ENCODE results near the gene LAD1.

LAD1 gene

GRCh38 chr1:201360901-201361651, 38.0 kb downstream of the LAD1 start:
- DNase-seq, result no peak

GRCh38 chr1:201360486-201360885, 38.6 kb downstream of the LAD1 start:
- DNase-seq, result no peak

GRCh38 chr1:201359873-201360210, 39.3 kb downstream of the LAD1 start:
- no peak for DNase-seq

- no peak for DNase-seq
These were observed 39.9 kb downstream of the LAD1 start for GRCh38 chr1:201359031-201359872.

- no peak for DNase-seq
These were observed 40.5 kb downstream of the LAD1 start for GRCh38 chr1:201358596-201358995.

GRCh38 chr1:201357636-201358348, 41.3 kb downstream of the LAD1 start:
- DNase-seq, result no peak

GRCh38 chr1:201357211-201357610, 41.9 kb downstream of the LAD1 start:
- DNase-seq, result no peak

- DNase-seq, result no peak
These were observed 42.4 kb downstream of the LAD1 start for GRCh38 chr1:201356701-201357100.

GRCh38 chr1:201356236-201356635, 42.9 kb downstream of the LAD1 start:
- DNase-seq, result no peak

- DNase-seq, result no peak
These were observed 43.7 kb downstream of the LAD1 start for GRCh38 chr1:201355471-201355870.

- DNase-seq, result no peak
These were observed 44.2 kb downstream of the LAD1 start for GRCh38 chr1:201354901-201355295.

- no peak for DNase-seq
These were observed 44.8 kb downstream of the LAD1 start for GRCh38 chr1:201354151-201354900.

- no peak for DNase-seq
These were observed 45.8 kb downstream of the LAD1 start for GRCh38 chr1:201353186-201353940.

- no peak for DNase-seq
These were observed 47.5 kb downstream of the LAD1 start for GRCh38 chr1:201351617-201352016.

GRCh38 chr1:201350884-201351283, 48.2 kb downstream of the LAD1 start:
- DNase-seq, result no peak

GRCh38 chr1:201350361-201350725, 48.8 kb downstream of the LAD1 start:
- no peak for DNase-seq

GRCh38 chr1:201349092-201349491, 50.0 kb downstream of the LAD1 start:
- DNase-seq, result no peak

GRCh38 chr1:201348211-201348566, 50.9 kb downstream of the LAD1 start:
- no peak for DNase-seq

- no peak for DNase-seq
These were observed 51.5 kb downstream of the LAD1 start for GRCh38 chr1:201347498-201348210.

GRCh38 chr1:201346987-201347386, 52.1 kb downstream of the LAD1 start:
- no peak for DNase-seq

GRCh38 chr1:201346337-201346939, 52.7 kb downstream of the LAD1 start:
- DNase-seq, result no peak

Data from effector CD8-positive, alpha-beta T cell (primary cell).